SIG-M5 (cell line): Measurements from ENCODE around the gene CEP128.

Experiments
- DNase-seq: peaks from one replicate; lab custom pipeline; 2025; lab: John Stamatoyannopoulos, UW

CEP128 gene

DNA sequence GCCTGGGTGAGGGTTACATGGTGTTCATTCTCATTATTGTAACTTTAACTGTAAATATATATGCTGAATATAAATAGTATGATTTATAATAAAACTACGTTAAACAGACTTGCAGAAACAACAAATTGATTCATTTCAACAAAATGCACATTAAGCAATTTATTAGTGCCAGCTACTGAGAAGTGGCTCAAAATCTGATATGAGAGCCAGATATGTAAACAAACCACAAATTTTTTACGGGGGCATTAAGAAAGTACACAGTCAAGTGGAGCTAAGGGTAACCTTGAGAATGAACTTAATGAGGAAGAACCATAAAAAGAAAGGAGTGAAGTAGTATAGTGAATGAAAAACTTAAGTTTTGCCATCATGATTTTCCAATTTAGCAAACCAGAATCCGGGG is 40.3 kb downstream of the CEP128 start:
- DNase-seq: no peak

DNA sequence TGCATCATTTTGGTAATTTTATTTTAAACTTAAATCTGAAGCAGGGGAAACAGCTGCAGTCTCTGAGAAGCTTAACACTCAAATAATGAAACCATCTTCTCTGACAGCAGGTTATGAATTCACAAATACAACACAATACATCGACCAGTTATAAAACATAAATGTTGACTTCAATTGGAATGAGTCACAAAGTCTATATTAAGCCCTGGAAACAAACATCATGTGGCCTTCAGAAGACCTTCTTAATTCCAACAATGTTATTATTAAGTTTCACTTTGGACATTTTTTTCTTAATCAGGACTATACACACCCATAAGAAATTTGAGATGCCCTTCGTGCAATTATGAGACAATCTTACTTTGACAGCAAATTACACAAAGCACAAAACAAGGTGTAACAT is 68.9 kb downstream of the CEP128 start:
- DNase-seq: no peak

DNA sequence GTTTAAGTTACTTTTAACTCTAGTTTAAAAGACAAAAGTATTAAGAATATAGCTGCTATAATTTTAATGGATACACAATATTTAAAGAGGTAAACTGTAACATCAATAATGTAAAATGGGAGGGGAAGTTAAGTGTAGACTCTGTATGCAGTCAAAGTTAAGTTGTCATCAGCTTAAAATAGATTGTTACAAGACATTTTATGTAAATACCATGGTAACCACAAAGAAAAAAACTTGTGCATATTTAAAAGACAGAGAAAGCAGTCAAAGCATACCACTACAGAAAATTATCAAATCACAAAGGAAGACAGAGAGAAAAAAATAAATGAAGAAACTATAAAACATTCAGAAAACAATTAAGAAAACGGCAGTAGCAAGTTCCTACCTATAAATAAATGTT is 73.3 kb downstream of the CEP128 start:
- DNase-seq: no peak

DNA sequence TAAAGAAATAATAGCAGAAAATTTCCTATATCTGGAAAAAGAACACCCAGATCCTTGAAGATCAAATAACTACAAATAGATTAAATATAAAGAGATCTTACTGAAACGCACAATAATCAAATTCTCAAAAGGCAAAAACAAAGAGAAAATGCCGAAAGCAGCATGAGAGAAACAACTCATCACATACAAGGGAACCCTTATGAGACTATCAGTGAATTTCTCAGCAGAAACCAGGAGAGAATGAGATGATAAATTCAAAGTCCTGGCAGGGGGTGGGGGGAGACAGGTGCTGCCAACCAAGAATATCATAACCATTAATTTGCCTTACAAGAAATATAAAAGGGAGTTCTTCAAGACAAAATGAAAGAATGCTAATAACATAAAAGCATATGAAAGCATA is 73.7 kb downstream of the CEP128 start:
- DNase-seq: no peak

DNA sequence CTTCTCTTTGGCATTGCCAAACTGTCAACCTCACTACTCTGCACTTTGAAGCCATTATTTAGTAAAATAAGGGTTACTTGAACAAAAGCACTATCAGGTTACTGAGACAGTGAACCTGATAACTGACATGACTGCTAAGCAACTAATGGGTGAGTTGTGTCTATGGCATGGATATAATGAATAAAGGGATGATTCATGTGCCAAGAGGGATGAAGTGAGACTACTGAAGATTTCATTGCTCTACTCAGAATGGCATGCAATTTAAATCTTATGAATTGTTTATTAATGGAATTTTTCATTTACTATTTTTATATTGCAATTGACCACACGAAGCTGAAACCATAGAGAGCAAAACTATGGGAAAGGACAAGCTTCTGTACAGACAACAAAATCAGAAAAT is 74.4 kb downstream of the CEP128 start:
- DNase-seq: no peak

DNA sequence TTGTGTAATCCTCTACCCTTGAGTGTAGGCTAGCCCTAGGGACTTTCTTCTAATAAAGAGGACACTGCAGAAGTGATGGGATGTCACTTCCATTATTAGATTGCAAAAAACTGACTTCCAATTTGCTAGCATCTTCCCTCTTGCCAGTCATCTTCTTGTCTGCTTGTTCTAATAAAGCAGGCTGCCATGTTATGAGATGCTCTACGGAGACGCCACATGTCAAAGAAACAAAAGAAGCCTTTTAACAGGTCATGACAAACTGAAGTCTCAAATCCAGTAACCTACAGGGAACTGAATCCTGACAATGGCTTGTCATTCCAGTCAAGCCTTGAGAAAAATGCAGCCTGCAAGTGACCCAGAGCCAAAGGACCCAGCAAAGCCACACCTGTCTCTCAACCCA is 76.0 kb downstream of the CEP128 start:
- DNase-seq: no peak

DNA sequence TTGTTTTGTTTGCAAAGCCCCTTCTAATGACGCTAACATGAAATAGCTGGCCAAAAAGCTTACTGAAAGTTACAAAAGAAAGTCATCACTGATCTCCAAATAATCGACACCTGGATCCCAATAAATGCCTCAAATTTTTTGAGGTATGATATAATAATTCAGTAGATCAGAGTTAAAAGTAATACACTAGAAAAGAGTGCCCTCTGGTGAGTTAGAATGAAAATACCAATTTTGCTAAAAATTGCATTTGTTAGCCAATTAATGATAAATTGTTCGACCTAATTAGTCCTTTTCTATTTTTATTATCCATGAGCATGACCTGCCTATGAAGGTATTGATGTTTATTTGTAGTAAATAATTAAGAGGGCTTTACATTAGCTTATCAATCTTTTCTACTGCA is 78.6 kb downstream of the CEP128 start:
- no peak for DNase-seq

DNA sequence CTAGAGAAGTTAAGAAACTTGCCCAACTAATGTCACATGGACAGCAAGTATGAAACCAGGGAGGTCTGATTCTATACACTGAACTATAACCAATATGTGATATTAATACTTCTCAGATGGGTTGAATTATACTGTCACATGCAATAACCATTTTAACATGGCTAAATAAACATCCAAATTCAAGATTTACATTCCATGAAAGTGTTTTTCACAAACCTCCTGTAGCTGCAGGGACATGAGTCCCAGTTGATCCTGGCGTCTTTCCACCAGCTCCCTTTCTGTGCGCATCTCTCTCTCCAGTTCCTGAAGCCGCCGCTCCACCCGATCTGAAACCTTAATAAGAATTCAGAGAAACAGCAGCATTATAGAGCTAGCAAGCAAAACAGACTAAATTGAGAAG is 79.0 kb downstream of the CEP128 start:
- no peak for DNase-seq

DNA sequence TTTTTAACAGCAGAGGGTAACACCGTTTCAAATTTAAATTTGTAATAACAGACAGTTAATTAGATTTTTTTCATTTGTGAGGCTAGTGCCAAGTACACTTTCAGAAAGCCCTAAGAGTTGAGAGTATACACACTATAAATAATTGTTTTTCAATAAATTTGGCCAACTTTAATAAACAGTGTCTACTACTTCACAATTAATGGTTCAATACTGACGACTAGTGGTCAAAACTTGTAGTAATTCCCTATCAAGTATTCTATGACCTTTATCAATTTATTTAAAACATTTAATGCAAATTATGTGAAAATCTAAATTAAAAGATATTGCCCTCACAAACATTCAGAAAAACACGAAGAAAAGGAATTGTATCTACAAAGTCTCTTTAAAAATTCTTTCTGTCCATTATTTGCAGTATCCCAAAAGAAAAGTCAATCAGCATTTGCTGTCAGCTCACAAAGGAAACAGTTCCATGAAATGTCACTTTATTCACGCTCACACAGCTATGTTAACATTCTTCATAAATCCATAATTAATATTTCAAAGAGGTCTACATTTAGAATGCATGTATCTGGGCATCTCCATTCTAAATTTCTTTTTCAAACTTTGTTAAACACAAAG is 91.2 kb downstream of the CEP128 start:
- no peak for DNase-seq

DNA sequence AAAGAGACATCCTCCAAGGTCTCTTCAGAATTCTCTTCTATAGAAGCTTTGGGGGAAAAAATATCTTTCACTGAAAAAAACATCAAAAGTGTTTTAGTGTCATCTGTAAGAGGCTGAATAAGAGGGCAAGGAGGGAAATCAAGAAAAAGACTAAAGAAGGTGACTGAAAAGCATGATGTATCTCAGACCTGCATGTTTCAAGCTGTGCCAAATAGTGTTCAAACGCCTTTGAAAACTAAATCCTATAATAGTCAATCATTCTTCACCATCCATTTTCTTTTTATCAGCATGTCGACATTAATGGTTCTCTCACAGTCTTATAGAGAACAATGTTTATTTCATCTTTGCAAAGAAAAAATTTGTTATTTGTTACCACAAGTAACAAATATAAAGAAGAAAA is 94.5 kb downstream of the CEP128 start:
- no peak for DNase-seq

DNA sequence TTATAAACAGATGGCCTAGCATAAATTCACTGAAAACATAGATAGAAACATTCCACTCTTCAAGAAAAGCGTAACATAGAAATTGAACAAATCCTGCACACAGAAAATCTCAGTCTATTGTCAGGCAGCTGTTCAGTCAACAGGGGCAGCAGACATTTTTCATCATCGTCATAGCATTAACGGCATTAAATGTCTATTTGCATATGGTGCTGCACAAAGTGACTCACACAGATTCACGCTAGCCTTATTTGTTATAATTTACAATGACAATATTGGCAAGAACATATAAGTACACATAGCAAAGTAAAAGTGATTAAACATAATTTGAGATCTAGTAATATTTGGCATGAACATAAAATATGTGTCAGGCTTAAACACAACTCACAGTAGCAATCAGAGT is 95.7 kb downstream of the CEP128 start:
- DNase-seq: no peak

DNA sequence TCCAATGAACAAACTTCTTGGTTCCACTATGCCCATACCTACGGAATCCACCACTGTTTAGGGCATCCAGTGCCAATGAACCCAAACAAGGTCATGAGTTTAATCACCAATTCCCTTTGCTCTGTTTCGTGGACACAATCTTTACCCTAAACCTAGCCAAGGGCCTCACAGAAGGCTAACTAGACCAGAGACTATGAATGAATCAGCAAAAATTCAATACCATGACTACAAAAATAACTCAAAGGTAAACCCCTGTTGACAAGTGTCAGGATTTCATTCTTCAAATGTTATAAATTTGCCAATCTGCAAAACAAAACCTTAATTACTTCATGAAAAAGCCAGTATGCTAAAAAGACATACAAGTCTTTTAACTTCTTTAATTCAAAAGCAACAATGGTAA is 96.7 kb downstream of the CEP128 start:
- no peak for DNase-seq

DNA sequence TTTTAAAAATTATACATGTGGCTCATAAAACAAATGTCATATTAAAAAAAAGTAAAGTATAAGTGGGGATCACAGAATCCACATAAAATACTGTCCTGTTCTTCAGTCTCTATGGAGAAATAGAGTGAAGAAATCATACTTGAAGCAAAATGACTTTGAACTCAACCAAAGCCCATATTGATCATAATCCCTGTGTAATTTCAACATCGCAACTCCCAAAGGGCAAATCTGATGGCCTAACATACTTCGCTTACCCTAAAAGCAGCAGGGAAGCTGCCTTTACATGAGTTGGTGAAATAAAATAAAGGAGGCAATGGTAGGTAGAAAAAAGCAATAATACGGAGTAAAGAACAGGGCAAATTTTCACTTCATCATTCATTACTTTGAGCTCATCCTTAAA is 101.8 kb downstream of the CEP128 start:
- no peak for DNase-seq

DNA sequence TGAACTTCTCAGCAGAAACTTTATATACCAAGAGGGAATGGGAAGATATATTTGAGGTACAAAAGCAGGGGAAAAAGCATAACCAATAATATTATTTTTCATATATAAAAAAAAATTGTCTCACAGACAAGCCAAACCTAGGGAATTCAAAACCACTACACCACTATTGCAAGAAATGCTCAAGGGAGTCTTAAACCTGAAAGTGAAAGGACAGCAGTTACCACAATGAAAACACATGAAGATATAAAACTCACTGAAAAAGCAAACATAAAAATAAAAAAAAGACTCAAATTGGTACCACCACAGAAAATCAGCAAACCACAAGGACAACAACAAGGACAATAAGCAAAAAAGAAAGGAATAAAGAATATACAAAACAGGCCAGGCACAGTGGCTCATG is 131.9 kb downstream of the CEP128 start:
- no peak for DNase-seq

DNA sequence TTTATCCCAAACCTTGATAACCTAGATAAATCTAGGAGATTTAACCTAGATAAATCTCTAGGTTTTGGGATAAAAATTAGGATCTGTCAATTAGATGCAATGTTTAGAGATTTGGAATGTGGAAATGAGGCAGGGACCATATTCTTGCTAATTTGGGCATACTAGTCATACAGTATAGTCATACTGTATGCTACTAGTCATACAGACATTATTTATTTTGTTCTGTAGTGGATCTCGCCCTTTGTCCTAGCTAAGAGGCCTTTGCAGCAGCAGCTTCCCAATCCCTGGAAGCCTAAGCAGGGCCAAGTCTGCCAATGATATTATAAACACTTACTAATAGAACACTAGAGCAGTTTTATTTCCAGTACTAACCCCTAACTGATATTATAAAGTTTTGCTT is 136.4 kb downstream of the CEP128 start:
- no peak for DNase-seq

DNA sequence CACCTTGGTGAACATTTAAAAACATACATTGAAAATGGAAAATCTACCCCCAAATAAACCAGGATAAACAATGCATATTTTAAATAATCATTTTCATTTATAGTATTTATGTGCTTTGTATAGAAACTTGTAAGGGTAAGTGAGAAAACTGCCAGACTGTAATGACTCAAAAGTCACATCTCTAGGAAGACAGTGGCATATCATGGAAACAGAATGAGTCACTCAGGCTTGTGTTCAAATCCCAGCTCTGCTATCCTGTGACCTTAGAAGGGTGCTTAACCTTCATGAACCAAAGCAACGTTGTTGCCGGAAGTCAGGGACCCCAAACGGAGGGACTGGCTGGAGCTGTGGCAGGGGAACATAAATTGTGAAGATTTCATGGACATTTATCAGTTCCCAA is 142.7 kb downstream of the CEP128 start:
- no peak for DNase-seq

DNA sequence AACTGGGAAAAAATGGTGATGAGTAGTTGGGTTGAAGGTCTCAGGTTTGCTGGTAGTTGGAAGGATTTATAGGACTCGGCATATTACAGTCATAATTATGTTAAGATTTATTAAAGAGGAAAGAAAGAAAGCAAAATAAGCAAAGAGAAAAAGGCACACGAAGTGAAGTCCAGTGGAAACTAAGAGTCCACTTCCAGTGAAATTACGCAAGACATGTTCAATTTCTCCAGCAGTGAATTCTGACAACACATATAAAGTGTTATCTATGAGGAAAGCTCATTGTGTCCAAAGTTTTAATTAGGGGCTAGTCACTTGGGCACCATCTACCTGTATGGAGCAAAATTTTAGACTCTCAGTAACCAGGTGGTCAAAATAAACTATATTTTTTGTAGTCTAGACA is 143.3 kb downstream of the CEP128 start:
- no peak for DNase-seq

DNA sequence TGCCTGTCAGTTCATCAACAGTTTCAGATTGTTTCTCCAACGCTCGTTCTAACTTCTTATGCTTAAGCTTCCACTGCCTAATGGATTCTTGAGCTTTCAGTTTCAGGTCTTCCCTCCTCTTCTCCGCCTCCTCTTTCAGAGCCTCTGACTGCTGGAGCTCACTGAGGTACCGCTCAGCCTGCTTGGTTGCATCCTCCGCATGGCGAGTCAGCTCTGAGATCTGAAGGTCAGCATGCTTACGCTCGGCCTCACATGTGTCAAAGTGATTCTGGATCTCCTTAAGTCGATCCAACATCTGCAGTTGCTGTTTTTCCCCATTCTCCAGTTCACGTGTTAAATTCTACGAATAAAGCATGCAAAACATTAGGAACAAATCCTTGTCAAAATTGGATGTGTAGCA is 148.8 kb downstream of the CEP128 start:
- DNase-seq: no peak

DNA sequence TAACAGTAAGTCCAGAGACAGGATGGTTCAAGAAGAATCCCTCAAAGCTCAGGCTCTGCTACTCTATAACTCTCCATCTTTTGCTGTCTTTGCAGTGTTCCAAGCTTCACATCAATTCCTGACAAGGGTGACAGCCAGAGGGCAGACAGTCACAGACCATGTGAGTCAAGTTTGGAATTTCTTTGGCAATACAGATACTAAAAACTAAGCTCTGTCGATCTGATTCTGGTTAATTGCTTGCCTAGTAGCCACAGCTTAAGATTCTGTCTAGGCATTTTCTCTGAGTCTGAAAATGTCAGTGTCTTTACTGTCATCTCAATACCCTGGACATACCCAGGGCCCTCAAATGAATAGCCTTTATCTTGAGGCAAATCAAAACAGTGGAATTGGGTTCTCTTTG is 153.7 kb downstream of the CEP128 start:
- DNase-seq: no peak

DNA sequence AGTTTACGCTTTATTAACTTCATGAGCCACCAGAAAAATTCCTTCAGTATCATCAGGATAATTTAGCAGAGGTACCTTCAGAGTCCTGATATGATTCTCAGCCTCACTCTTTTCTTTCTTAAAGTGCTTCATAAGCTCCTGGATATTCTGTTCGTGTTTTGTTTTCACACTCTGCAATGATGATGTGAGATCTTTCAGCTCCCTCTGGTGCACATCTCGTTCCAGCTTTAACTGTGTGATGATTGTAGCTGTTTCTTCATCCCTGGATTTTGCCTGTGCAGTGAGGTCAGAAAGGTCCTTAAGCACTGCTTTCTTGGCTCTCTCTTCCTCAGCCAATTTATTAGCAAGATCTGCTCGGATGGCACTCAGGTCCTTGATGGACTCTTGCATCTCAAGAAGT is 156.7 kb downstream of the CEP128 start:
- no peak for DNase-seq

DNA sequence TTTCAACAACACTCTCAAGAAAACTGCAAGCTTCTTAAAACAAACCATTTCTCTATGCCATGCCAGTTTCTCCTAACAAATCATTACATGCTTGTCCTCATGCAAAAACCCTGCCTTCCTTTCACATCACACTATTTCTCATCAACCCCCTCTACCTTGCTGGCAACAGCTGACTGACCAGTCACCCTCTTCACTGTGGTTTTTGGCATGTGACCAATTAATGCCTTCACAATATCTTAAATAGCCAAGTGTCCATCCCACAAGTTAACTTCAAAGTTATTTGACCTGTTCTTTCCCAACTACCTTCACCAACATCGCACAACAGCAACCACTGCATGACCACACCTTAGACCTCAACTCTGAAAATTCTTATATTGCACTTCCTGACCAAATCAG is 159.6 kb downstream of the CEP128 start:
- no peak for DNase-seq

DNA sequence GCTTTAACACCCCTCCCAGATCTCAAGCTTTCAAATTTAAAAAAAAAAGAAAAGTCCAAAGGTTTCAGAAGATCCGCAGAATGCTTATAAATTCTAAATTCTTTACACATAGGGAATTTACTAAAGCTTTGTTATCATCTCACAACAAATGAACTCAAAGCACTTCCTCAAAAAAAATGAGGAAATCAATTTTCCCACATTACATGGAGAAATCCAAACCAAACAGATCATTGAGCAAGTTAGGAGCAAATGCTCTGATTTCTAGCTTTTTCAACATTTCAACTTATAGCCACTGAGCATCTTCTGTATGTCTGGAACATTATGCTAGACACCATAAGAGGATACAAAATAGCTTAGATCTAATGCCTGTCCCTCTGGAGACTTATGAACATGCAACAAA is 161.0 kb downstream of the CEP128 start:
- DNase-seq: no peak

DNA sequence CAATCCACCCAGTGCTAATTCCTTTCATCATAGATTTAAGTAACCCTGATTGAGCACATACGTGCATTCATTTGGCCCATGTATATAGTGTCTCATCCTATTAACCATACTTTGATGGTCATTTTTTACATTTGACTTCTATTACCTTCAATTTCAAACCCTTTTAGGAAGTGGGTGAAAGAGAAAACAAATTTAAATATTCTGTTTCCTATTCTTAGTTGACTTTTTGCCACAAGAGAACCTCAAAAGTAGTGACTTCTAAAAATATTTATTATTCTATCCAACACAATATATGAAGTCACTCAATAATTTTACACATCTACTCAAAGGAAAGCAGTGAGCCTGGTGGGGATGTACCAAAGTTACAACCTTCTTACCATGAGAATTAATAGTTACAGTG is 164.9 kb downstream of the CEP128 start:
- no peak for DNase-seq

DNA sequence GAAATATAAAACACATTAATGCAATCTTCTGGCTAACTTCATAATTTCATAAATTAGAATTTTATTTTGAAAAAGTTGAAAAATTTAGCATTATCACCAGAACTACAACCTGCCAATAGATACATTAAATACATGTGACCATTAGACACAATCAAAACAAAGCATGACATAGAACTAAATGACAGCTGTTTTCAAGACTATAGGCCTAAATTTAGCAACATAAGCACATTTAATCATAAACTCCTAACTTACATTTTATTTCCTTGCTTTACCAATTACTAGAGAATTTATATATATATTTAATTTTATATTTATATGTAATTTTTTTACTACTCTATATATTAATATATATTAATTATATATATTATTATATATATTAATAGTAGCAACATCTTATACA is 165.4 kb downstream of the CEP128 start:
- DNase-seq: no peak

DNA sequence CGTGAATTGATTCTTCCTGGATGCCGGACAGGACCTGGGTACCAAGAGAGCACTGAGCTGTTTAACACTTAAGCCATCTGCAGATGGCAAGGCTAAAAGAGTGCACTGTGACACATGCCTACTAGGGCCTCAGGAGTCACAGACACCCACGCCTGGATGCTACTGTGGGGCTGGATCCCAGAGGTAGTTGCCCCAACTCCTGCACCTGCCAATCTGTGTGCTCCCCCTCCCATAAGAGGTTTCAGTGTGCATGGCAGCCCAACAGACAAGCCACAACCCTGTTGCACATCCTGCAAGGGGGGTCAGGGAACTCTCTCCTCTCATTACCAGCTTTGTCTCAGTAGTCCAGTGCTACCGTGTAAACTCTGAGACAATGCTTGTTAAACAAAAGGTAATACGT is 169.0 kb downstream of the CEP128 start:
- DNase-seq: no peak
